ENCODE measurements around the gene BAK1. TPM values are rescaled to one million over a fixed set of nuclear protein-coding genes. Genes with fewer than 3 reads are reported as not detected.
"Not testable (repeated sequence)": the region's sequence is repeated elsewhere in the genome, so short reads cannot be mapped to it uniquely, and the experiment has no call there.

BAK1 gene
- total and polyA plus RNA-seq, 5 donors from 2014 or later: 38.1 to 66.3 (median 47.0) TPM

- H3K27ac ChIP-seq (ENCODE audit: insufficient read depth, low read length, poor library complexity, severe bottlenecking); H3K27ac Mint-ChIP-seq; H3K36me3 ChIP-seq (ENCODE audit: control insufficient read depth, insufficient read depth, low read length); H3K27me3 ChIP-seq (ENCODE audit: control insufficient read depth, insufficient read depth, low read length); H3K27me3 Mint-ChIP-seq; DNase-seq; H3K9me3 ChIP-seq (ENCODE audit: control insufficient read depth in 2 of 2, low read length in 2 of 2); H3K4me3 ChIP-seq (ENCODE audit: low read depth, low read length); H3K36me3 Mint-ChIP-seq; H3K4me3 Mint-ChIP-seq; ATAC-seq (ENCODE audit: low read depth in 2 of 2); H3K9me3 Mint-ChIP-seq: not testable (repeated sequence)
- peaks cover 16% of the 10 kb centered on the region for H3K4me1 ChIP-seq (ENCODE audit: control insufficient read depth, insufficient read depth, low read length, poor library complexity, severe bottlenecking)
- peaks cover 6 to 24% (median 15%) of the 10 kb centered on the region in 4 donors for H3K4me1 Mint-ChIP-seq
These were observed 34.8 kb downstream of the BAK1 start for GRCh38 chr6:33545292-33545691.

DNA sequence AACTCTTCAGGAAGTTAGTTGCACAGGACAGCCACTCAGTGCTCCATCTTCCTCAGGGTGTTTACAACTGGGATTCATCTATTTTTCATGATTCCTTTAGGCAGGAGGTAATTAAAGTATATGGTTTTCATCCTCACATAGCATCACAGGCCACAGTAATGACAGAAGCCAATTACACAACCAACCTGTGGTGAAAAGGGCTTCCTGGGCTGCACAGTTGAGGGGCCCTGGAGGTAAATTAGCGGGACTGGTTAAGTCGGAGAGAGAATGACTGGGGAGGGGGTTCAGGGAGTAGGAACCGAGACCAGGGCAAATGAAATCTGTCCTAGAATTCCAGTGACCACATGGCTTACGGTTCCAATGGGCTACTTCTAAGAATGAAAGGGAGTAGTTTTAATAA lies 37.0 kb downstream of the BAK1 start:
- Mint-ChIP-seq H3K4me3 (no peak overlapping the region), H3K27me3 (peaks cover 4% of the 10 kb centered on the region), H3K9me3 (no peaks in the 10 kb centered on the region), H3K27ac (peak overlapping the region in 1 of 3 donors; percentile 74), H3K36me3 (no peaks in the 10 kb centered on the region), H3K4me1 (peaks cover under 1 to 13% (median 7%) of the 10 kb centered on the region in 4 donors)
- Histone ChIP-seq H3K9me3 (ENCODE audit: control insufficient read depth in 2 of 2, low read length in 2 of 2) (no peaks in the 10 kb centered on the region), H3K27ac (ENCODE audit: insufficient read depth, low read length, poor library complexity, severe bottlenecking) (no peak overlapping the region), H3K36me3 (ENCODE audit: control insufficient read depth, insufficient read depth, low read length) (no peaks in the 10 kb centered on the region), H3K4me1 (ENCODE audit: control insufficient read depth, insufficient read depth, low read length, poor library complexity, severe bottlenecking) (peaks cover 9% of the 10 kb centered on the region), H3K4me3 (ENCODE audit: low read depth, low read length) (no peak overlapping the region), H3K27me3 (ENCODE audit: control insufficient read depth, insufficient read depth, low read length) (no peaks in the 10 kb centered on the region)
- ATAC-seq (ENCODE audit: low read depth in 2 of 2) (no peak), DNase-seq (no peak)

DNA sequence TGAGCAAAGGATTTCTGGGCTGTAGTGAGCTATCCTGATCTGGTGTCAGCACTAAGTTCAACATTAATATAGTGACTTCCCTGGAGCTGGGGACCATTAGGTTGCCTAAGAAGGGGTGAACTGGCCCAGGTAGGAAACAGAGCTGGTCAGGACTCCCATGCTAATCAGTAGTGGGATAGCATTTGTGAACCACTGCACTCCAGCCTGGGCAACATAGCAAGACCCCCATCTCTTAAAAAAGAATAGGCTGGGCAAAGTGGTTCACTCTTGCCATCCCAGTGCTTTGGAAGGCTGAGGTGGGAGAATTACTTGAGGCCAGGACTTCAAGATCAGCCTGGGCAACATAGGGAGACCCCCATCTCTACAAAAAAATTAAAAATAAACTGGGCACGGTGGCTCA lies 39.3 kb downstream of the BAK1 start:
- H3K9me3 ChIP-seq (ENCODE audit: control insufficient read depth in 2 of 2, low read length in 2 of 2): no peaks in the 10 kb centered on the region
- peaks cover 0 to 10% (median 4%) of the 10 kb centered on the region in 4 donors for H3K4me1 Mint-ChIP-seq
- no peak overlapping the region for H3K4me3 Mint-ChIP-seq
- H3K27me3 Mint-ChIP-seq: peaks cover 4% of the 10 kb centered on the region
- no peaks in the 10 kb centered on the region for H3K36me3 ChIP-seq (ENCODE audit: control insufficient read depth, insufficient read depth, low read length)
- no peak overlapping the region for H3K27ac ChIP-seq (ENCODE audit: insufficient read depth, low read length, poor library complexity, severe bottlenecking)
- no peaks in the 10 kb centered on the region for H3K4me1 ChIP-seq (ENCODE audit: control insufficient read depth, insufficient read depth, low read length, poor library complexity, severe bottlenecking)
- H3K4me3 ChIP-seq (ENCODE audit: low read depth, low read length): no peak overlapping the region
- DNase-seq (no peak), ATAC-seq (ENCODE audit: low read depth in 2 of 2) (no peak)
- H3K27me3 ChIP-seq (ENCODE audit: control insufficient read depth, insufficient read depth, low read length): no peaks in the 10 kb centered on the region
- H3K27ac Mint-ChIP-seq: no peak overlapping the region
- no peaks in the 10 kb centered on the region for H3K36me3 Mint-ChIP-seq
- peaks cover 0 to 1% (median 0%) of the 10 kb centered on the region in 7 donors for H3K9me3 Mint-ChIP-seq

- H3K4me3 Mint-ChIP-seq: peak overlapping the region in 2 of 4 donors; percentile 72 to 87
- H3K27me3 Mint-ChIP-seq: no peaks in the 10 kb centered on the region
- Histone ChIP-seq H3K9me3 (ENCODE audit: control insufficient read depth in 2 of 2, low read length in 2 of 2) (no peaks in the 10 kb centered on the region), H3K4me1 (ENCODE audit: control insufficient read depth, insufficient read depth, low read length, poor library complexity, severe bottlenecking) (peaks cover 16% of the 10 kb centered on the region), H3K36me3 (ENCODE audit: control insufficient read depth, insufficient read depth, low read length) (no peaks in the 10 kb centered on the region), H3K27ac (ENCODE audit: insufficient read depth, low read length, poor library complexity, severe bottlenecking) (no peak overlapping the region), H3K27me3 (ENCODE audit: control insufficient read depth, insufficient read depth, low read length) (no peaks in the 10 kb centered on the region), H3K4me3 (ENCODE audit: low read depth, low read length) (peak overlapping the region; percentile 18)
- peaks cover 8 to 38% (median 23%) of the 10 kb centered on the region in 4 donors for H3K4me1 Mint-ChIP-seq
- peaks cover 3% of the 10 kb centered on the region for H3K36me3 Mint-ChIP-seq
- no peak overlapping the region for H3K27ac Mint-ChIP-seq
- no peak for ATAC-seq (ENCODE audit: low read depth in 2 of 2)
- peaks cover 0 to 1% (median 0%) of the 10 kb centered on the region in 7 donors for H3K9me3 Mint-ChIP-seq
- DNase-seq: no peak
These were observed 45.4 kb downstream of the BAK1 start for GRCh38 chr6:33534702-33535101.

GRCh38 chr6:33533163-33533869 lies 46.8 kb downstream of the BAK1 start:
- H3K27me3 ChIP-seq (ENCODE audit: control insufficient read depth, insufficient read depth, low read length); H3K36me3 Mint-ChIP-seq; H3K9me3 Mint-ChIP-seq; H3K36me3 ChIP-seq (ENCODE audit: control insufficient read depth, insufficient read depth, low read length); H3K9me3 ChIP-seq (ENCODE audit: control insufficient read depth in 2 of 2, low read length in 2 of 2); H3K27me3 Mint-ChIP-seq: not testable (repeated sequence)
- peak overlapping the region; percentile 78 for H3K4me3 ChIP-seq (ENCODE audit: low read depth, low read length)
- peaks cover 16% of the 10 kb centered on the region for H3K4me1 ChIP-seq (ENCODE audit: control insufficient read depth, insufficient read depth, low read length, poor library complexity, severe bottlenecking)
- Mint-ChIP-seq H3K4me1 (peaks cover 8 to 38% (median 23%) of the 10 kb centered on the region in 4 donors), H3K27ac (peak overlapping the region; percentile 62 to 90 (median 86)), H3K4me3 (peak overlapping the region; percentile 76 to 87 (median 82))
- DNase-seq (peak; percentile 47 to 74 (median 71)), ATAC-seq (ENCODE audit: low read depth in 2 of 2) (peak; percentile 57 to 71)
- peak overlapping the region; percentile 63 for H3K27ac ChIP-seq (ENCODE audit: insufficient read depth, low read length, poor library complexity, severe bottlenecking)

DNA sequence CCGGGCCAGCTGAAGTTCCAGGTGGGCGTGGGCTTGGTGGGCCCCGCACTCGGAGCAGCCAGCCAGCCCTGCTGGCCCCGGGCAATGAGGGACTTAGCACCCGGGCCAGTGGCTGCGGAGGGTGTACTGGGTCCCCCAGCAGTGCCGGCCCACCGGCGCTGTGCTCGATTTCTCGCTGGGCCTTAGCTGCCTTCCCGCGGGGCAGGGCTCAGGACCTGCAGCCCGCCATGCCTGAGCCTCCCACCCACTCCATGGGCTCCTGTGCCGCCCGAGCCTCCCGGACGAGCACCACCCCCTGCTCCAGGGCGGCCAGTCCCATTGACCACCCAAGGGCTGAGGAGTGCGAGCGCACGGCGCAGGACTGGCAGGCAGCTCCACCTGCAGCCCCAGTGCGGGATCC lies 47.6 kb downstream of the BAK1 start:
- not testable (repeated sequence) for H3K36me3 Mint-ChIP-seq; H3K4me3 Mint-ChIP-seq; H3K4me3 ChIP-seq (ENCODE audit: low read depth, low read length)

GRCh38 chr6:33530617-33531016 lies 49.5 kb downstream of the BAK1 start:
- H3K27me3 Mint-ChIP-seq: not testable (repeated sequence)

More for the DNA sequence above, 47.6 kb downstream of the BAK1 start:
- not testable (repeated sequence) for H3K27ac ChIP-seq (ENCODE audit: insufficient read depth, low read length, poor library complexity, severe bottlenecking); H3K27me3 Mint-ChIP-seq; ATAC-seq (ENCODE audit: low read depth in 2 of 2); H3K36me3 ChIP-seq (ENCODE audit: control insufficient read depth, insufficient read depth, low read length); DNase-seq; H3K9me3 Mint-ChIP-seq; H3K9me3 ChIP-seq (ENCODE audit: control insufficient read depth in 2 of 2, low read length in 2 of 2); H3K27me3 ChIP-seq (ENCODE audit: control insufficient read depth, insufficient read depth, low read length)
- Mint-ChIP-seq H3K27ac (peak overlapping the region in 1 of 3 donors; percentile 86), H3K4me1 (peaks cover 8 to 36% (median 22%) of the 10 kb centered on the region in 4 donors)
- H3K4me1 ChIP-seq (ENCODE audit: control insufficient read depth, insufficient read depth, low read length, poor library complexity, severe bottlenecking): peaks cover 16% of the 10 kb centered on the region

More at GRCh38 chr6:33530617-33531016, 49.5 kb downstream of the BAK1 start:
- H3K27ac ChIP-seq (ENCODE audit: insufficient read depth, low read length, poor library complexity, severe bottlenecking); DNase-seq; H3K27me3 ChIP-seq (ENCODE audit: control insufficient read depth, insufficient read depth, low read length); H3K4me3 Mint-ChIP-seq; H3K9me3 ChIP-seq (ENCODE audit: control insufficient read depth in 2 of 2, low read length in 2 of 2); H3K36me3 Mint-ChIP-seq; H3K36me3 ChIP-seq (ENCODE audit: control insufficient read depth, insufficient read depth, low read length); H3K9me3 Mint-ChIP-seq; ATAC-seq (ENCODE audit: low read depth in 2 of 2); H3K27ac Mint-ChIP-seq; H3K4me3 ChIP-seq (ENCODE audit: low read depth, low read length): not testable (repeated sequence)
- H3K4me1 ChIP-seq (ENCODE audit: control insufficient read depth, insufficient read depth, low read length, poor library complexity, severe bottlenecking): peaks cover 16% of the 10 kb centered on the region
- H3K4me1 Mint-ChIP-seq: peaks cover 8 to 27% (median 20%) of the 10 kb centered on the region in 4 donors
